ENCODE results near the gene TRPM6. TPM values are rescaled to one million over a fixed set of nuclear protein-coding genes. Genes with fewer than 3 reads are reported as not detected.
"Not testable (repeated sequence)": the region's sequence is repeated elsewhere in the genome, so short reads cannot be mapped to it uniquely, and the experiment has no call there.

The TRPM6 gene
- total RNA-seq, 1 donor from 2014 or later, result 0.21 TPM

DNA sequence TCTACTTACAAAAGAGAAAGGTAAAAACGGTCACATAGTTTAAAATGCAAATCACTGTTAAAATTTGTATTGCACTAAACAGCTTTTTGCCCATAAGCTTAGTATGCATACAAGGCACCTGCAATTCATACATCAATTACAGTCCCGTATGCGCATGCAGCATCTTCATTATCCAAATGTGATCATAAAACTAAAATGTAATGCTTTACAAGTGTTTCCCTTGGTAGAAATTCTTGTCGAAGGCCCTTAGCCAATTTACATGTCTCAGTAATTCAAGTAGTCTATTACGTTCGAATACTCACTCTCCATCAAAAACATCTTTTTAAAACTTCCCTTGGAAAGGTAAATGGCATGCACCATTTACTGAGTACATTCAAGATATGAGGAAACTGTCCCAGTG, 32.6 kb downstream of the TRPM6 start:
- no peaks in the 10 kb centered on the region for H3K27me3 ChIP-seq (ENCODE audit: control insufficient read depth, insufficient read depth, low read length)
- no peak overlapping the region for H3K4me3 ChIP-seq (ENCODE audit: low read depth, low read length)
- no peak for DNase-seq (ENCODE audit: low read depth)

DNA sequence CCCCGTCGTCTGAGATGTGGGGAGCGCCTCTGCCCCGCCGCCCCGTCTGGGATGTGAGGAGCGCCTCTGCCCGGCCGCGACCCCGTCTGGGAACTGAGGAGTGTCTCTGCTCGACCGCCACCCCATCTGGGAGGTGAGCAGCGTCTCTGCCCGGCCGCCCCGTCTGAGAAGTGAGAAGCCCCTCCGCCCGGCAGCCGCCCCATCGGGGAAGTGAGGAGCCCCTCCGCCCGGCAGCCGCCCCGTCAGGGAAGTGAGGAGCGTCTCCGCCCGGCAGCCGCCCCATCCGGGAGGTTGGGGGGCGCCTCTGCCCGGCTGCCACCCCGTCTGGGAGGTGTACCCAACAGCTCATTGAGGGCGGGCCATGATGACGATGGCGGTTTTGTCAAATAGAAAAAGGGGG, 34.7 kb downstream of the TRPM6 start:
- H3K4me3 ChIP-seq (ENCODE audit: low read depth, low read length); H3K36me3 ChIP-seq (ENCODE audit: control insufficient read depth, insufficient read depth, low read length); H3K27me3 ChIP-seq (ENCODE audit: control insufficient read depth, insufficient read depth, low read length); DNase-seq (ENCODE audit: low read depth): not testable (repeated sequence)

More for the DNA sequence above, 32.6 kb downstream of the TRPM6 start:
- TF ChIP-seq, protein P1, sequence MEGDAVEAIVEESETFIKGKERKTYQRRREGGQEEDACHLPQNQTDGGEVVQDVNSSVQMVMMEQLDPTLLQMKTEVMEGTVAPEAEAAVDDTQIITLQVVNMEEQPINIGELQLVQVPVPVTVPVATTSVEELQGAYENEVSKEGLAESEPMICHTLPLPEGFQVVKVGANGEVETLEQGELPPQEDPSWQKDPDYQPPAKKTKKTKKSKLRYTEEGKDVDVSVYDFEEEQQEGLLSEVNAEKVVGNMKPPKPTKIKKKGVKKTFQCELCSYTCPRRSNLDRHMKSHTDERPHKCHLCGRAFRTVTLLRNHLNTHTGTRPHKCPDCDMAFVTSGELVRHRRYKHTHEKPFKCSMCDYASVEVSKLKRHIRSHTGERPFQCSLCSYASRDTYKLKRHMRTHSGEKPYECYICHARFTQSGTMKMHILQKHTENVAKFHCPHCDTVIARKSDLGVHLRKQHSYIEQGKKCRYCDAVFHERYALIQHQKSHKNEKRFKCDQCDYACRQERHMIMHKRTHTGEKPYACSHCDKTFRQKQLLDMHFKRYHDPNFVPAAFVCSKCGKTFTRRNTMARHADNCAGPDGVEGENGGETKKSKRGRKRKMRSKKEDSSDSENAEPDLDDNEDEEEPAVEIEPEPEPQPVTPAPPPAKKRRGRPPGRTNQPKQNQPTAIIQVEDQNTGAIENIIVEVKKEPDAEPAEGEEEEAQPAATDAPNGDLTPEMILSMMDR (IDR thresholded peaks at IDR 0.05; ENCODE audit: insufficient read depth, low read length, poor library complexity, severe bottlenecking), result no peak
- H3K36me3 ChIP-seq (ENCODE audit: control insufficient read depth, insufficient read depth, low read length), result no peaks in the 10 kb centered on the region

DNA sequence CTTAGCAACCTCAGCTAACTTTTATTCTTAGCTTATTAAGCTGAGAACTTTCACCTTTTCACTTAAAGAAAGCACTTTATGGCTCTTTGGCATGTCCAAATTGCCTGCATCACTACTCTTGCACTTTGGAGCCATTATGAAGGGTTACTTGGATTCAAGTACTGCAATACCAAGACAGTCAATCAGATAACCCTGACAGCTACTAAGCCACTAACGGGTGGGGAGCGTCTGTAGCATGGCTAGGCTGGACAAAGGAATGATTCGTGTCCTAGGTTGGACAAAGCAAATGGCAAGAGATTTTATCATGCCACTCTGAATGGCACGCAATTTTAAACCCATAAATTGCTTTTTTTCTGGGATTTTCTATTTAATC, 39.6 kb downstream of the TRPM6 start:
- no peak for DNase-seq (ENCODE audit: low read depth)
- Histone ChIP-seq H3K27me3 (ENCODE audit: control insufficient read depth, insufficient read depth, low read length) (no peaks in the 10 kb centered on the region), H3K4me3 (ENCODE audit: low read depth, low read length) (no peak overlapping the region), H3K36me3 (ENCODE audit: control insufficient read depth, insufficient read depth, low read length) (no peaks in the 10 kb centered on the region)
- TF ChIP-seq, protein P1 (IDR thresholded peaks at IDR 0.05; ENCODE audit: insufficient read depth, low read length, poor library complexity, severe bottlenecking), result no peak

DNA sequence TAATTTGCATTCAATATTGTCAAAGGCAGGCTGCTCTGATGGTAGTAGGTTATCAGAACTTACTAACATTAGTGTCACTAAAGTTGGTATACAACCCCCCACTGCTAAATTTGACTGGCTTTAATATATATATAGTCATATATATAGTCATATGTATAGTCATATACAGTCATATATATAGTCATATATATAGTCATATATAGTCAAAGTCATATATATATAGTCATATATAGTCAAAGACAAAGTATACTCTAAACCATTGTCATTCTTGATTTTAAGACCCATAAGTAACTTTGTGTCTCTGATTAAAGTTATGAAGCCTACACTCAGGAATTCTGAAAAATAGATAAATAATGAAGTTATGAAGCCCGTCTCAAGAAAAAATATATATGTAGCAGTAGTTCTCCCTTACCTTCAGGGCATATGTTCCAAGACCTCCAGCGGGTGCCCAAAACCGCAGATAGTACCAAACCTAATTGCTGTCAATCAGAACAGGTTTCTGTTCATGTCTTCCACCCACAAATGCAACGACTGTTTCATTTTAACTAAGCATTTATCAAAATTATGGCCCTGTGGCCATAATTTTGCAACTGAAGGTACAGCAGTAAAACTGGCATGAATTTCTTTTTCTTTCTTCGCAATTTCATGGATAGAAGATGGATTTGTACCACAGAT, 40.1 kb downstream of the TRPM6 start:
- Histone ChIP-seq H3K4me3 (ENCODE audit: low read depth, low read length) (no peak overlapping the region), H3K36me3 (ENCODE audit: control insufficient read depth, insufficient read depth, low read length) (no peaks in the 10 kb centered on the region), H3K27me3 (ENCODE audit: control insufficient read depth, insufficient read depth, low read length) (no peaks in the 10 kb centered on the region)
- TF ChIP-seq, protein P1 (IDR thresholded peaks at IDR 0.05; ENCODE audit: insufficient read depth, low read length, poor library complexity, severe bottlenecking), result no peak
- no peak for DNase-seq (ENCODE audit: low read depth)

DNA sequence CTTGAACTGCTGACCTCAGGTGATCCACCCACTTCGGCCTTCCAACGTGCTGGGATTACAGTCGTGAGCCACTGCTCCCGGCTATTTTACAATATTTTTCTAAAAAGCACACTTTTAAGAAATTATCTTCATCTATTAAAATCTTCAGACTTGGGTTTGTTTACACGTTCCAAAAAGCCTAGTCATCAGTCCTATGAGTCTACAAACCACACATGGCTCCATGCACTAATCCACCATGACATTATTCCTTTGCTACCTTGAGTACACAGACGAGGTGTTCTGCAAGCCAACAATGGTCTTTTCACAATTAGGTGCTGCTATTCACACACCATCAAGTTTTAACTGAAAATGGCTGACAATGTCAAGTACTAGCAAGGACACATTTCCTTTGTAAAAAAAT, 41.0 kb downstream of the TRPM6 start:
- H3K36me3 ChIP-seq (ENCODE audit: control insufficient read depth, insufficient read depth, low read length), result no peaks in the 10 kb centered on the region
- H3K4me3 ChIP-seq (ENCODE audit: low read depth, low read length), result no peak overlapping the region
- DNase-seq (ENCODE audit: low read depth), result no peak
- no peaks in the 10 kb centered on the region for H3K27me3 ChIP-seq (ENCODE audit: control insufficient read depth, insufficient read depth, low read length)
- TF ChIP-seq, protein P1 (IDR thresholded peaks at IDR 0.05; ENCODE audit: insufficient read depth, low read length, poor library complexity, severe bottlenecking), result no peak

DNA sequence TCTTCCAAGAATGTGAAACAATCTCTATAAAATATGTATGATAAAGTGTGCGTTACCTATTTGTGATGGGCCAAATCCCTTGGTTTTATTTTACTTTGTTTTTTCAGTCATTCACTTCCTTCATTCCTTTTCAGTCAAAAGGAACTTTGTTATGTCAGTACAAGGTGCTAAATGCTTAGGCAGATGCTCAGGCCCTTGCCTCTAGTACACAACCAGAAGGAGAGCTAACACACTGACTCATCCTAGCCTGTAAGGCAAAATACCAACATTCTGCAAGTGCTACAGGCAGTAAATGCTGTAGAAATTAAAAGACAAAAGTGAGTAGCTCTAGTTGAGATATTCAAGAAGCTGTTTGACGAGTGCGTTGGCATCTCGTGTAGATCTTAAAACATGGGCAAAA, 49.4 kb downstream of the TRPM6 start:
- Histone ChIP-seq H3K4me3 (ENCODE audit: low read depth, low read length) (no peak overlapping the region), H3K36me3 (ENCODE audit: control insufficient read depth, insufficient read depth, low read length) (no peaks in the 10 kb centered on the region), H3K27me3 (ENCODE audit: control insufficient read depth, insufficient read depth, low read length) (no peaks in the 10 kb centered on the region)
- TF ChIP-seq, protein P1 (IDR thresholded peaks at IDR 0.05; ENCODE audit: insufficient read depth, low read length, poor library complexity, severe bottlenecking), result no peak
- DNase-seq (ENCODE audit: low read depth), result no peak
